Measurements from ENCODE around the gene MINDY2.
"Not testable (repeated sequence)": the region's sequence is repeated elsewhere in the genome, so short reads cannot be mapped to it uniquely, and the experiment has no call there.

The MINDY2 gene

DNA sequence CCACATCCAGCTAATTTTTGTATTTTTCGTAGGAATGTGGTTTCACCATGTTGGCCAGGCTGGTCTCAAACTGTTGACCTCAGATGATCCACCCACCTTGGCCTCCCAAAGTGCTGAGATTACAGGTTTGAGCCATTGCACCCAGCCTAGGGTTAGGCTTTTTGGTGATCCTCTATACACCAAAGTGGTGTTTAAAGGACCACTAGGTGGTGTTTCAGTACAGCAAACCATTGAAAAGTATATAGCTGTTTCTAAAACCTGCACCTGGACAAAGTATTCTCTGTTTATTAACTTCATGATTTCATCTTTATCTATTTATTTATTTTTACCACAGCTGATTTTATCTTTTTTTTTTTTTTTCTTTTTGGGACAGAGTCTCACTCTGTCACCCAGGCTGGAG is 68.4 kb downstream of the MINDY2 start:
- DNase-seq = no peak

DNA sequence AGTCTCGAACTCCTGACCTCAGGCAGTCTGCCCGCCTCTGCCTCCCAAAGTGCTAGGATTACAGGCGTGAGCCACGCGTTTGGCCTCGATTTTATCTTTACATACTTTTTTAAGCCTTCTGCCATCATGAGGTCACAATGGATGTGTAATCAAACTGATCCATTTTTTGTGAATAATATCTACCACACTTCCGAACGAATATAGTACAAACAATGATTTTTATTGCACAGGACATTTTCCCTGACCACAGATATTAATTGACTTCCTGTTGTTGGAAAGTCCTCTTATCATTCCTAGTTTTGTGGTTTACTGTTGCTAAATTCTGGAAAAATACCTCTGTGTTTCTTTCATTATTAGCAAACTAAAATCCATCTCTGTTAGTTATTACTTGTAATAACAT is 68.9 kb downstream of the MINDY2 start:
- DNase-seq = no peak

- DNase-seq = no peak
Measured at GRCh38 chr15:58842713-58843396, 71.8 kb downstream of the MINDY2 start.

DNA sequence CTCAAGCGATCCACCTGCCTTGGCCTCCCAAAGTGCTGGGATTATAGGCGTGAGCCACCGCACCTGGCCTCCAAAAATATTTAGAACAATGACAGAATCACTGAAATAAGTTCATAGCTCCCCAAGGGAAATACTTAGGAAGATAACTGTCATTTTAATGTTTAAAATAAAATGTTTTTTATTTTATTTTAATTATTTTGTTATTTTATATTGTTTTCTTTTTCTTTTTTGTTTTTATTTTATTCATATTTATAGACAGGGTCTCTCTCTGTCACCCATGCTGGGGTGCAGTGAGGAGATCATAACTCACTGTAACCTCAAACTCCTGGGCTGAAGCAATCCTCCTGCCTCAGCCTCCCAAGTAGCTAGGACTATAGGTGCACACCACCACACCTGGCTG is 80.1 kb downstream of the MINDY2 start:
- DNase-seq = not testable (repeated sequence)

DNA sequence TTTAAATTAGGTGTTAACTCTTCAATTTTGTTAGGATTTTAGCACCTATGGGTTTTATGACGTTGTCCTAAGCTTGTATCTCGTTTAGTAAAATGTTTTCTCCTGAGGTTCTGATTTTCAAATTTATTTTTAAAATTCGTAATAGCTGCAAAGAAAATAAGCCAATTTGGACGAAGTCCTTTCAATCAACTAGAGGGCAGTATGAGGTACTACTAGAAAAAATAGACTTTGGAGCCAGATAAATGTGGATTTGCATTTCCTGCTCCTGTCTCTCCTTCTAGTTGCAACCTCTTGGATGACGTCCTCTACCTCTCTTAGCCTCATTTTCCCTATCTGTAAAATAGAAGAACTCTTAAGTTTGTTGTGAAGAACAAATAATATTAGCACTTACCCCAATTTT is 81.2 kb downstream of the MINDY2 start:
- DNase-seq = no peak

DNA sequence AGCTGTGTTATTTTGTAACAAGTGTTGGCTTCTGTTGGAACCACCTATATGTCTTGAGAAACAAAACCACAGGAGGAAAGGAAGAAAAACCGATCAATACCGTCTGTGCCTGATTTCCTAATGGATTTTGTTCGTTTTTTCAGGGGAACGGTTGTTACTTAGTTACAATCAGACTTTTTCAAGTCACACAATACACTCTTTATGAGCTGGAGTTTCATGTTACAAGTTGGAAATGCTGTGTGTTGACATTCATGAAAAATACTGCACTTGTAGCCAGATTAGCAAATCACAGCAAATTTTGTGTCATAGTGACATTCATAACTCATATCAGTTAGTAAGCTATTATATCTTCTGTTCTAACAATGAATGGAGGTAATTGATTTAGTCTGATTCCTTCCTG is 83.5 kb downstream of the MINDY2 start:
- no peak for DNase-seq

GRCh38 chr15:58856086-58856485 is 85.0 kb downstream of the MINDY2 start:
- no peak for DNase-seq

DNA sequence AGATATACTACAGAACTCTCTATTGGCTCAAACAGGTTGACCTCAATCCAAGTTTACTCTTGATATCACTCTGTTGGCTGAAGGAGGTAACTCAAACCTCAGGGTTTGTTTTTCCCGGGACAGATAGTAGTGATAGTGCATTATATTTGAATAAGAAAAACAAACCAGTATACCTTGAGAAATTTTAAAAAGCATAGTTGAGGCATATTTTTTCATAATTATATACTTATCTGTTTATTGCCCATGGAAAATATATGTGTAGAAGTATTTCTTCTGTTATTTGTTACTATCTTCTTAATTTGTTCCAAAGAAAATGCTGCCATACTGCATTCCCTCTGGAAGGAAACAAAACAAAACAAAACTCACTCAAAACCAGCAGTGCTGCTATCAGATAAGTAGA is 85.5 kb downstream of the MINDY2 start:
- not testable (repeated sequence) for DNase-seq

DNA sequence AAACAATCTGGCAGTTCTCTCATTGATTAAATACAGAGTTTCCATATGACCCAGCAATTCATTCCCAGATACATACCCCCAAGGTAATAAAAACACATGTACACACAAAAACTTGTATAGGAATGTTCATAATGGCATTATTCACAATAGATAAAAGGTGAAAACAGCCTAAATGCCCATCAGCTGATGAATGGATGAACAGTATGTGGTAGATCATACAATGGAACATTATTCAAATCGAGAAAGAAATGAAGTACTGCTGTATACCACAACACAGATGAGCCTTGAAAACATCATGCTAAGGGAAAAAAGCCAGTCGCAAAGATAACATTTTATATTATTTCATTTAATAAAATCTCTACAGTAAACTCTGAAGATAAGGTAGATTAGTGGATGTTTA is 91.2 kb downstream of the MINDY2 start:
- no peak for DNase-seq

GRCh38 chr15:58864602-58865424 is 93.7 kb downstream of the MINDY2 start:
- no peak for DNase-seq

- DNase-seq = no peak
Measured at GRCh38 chr15:58865425-58865880, 94.4 kb downstream of the MINDY2 start.

- DNase-seq = no peak
Measured at GRCh38 chr15:58867926-58868325, 96.8 kb downstream of the MINDY2 start.

- no peak for DNase-seq
Measured at GRCh38 chr15:58870451-58870850, 99.3 kb downstream of the MINDY2 start.

GRCh38 chr15:58873267-58873666 is 102.2 kb downstream of the MINDY2 start:
- no peak for DNase-seq

GRCh38 chr15:58875343-58875742 is 104.2 kb downstream of the MINDY2 start:
- DNase-seq = no peak

GRCh38 chr15:58876306-58877106 is 105.4 kb downstream of the MINDY2 start:
- DNase-seq = no peak

DNA sequence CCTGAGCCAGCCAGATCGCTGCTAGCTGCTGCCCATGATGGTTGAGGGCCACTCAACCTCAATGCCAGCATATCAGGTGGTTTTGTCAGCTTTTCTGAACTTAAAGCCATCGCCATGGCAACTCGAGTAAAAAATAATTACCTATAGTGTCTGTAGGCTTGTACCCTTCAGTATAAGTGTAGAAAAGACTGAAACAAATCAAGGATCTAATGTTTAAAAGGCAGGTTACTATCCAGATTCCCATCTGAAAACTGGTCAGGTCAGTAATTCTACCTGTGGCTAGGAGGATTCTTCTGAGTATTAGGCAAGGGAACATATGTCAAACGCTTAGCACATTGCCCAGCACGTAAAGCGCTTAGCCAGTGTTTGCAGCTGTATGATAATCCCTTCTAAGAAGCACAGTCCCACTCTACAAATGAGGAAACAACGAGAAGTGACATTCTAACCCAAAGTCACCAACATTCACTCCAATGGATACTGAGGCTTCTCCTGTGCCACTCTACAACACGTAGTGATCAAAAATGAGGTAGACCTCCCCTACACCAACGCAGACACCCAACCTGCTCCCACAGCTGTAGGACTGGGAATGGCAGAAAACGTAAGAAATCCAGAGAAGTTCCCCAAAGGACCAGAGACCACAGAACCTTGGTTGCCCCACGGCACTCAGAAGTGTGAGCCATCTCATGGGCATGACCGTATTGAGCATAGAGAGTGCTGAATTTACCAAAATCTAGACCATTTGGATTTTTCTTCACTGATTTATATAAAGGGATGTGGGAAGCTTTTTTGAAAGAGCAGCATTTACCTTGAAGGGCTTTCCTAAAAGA is 107.1 kb downstream of the MINDY2 start:
- DNase-seq = no peak

GRCh38 chr15:58880320-58880719 is 109.2 kb downstream of the MINDY2 start:
- no peak for DNase-seq

- no peak for DNase-seq
Measured at GRCh38 chr15:58882243-58882642, 111.1 kb downstream of the MINDY2 start.

- not testable (repeated sequence) for DNase-seq
Measured at GRCh38 chr15:58883926-58884325, 112.8 kb downstream of the MINDY2 start.

DNA sequence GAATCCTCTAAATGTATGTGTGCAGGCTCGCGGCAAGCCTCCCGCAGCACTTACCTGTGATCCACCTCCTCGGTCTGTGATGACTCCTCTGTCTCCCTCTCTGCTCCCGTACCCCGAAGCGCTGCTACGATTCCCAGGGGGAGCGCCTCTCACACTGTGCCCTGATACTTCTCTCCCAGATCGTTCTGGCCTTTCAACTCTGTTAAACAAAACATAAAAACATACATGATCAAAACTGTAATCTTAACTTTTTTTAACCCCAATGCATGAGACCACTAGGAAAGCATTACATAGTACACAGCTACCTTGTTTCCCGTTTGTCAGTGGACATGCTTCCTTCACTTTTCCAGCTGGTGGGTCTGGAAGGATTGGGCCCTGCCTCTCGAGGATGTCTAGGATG is 115.8 kb downstream of the MINDY2 start:
- DNase-seq = no peak

- DNase-seq = no peak
Measured at GRCh38 chr15:58889363-58889762, 118.3 kb downstream of the MINDY2 start.

All from activated naive CD4-positive, alpha-beta T cell treated with Interleukin-2 at 50 U/mL for 16 hours (primary cell).